SK-N-MC (cell line): ENCODE data around the gene KPNA2.
"Not testable (repeated sequence)": the region's sequence is repeated elsewhere in the genome, so short reads cannot be mapped to it uniquely, and the experiment has no call there.

ENCODE experiments used
- EZH2 ChIP-seq: fragments of 200-600 bp; sonication (generic); IDR thresholded peaks from one replicate; pipeline ENCODE4 v1.6.1; 2017; ENCODE audit warnings: antibody characterized with exemption
- FOXP2 ChIP-seq: optimal IDR thresholded peaks from 2 replicates; pipeline ENCODE3; 2011; ENCODE audit warnings: mild to moderate bottlenecking, moderate library complexity; ENCODE audit not compliant: insufficient read depth; ENCODE audit errors: extremely low read length, control extremely low read depth
- POLR2AphosphoS5 ChIP-seq: IDR thresholded peaks from 2 replicates; pipeline ENCODE4 v1.6.1; 2012; ENCODE audit warnings: mild to moderate bottlenecking, low read depth, low read length, borderline replicate concordance

DNA sequence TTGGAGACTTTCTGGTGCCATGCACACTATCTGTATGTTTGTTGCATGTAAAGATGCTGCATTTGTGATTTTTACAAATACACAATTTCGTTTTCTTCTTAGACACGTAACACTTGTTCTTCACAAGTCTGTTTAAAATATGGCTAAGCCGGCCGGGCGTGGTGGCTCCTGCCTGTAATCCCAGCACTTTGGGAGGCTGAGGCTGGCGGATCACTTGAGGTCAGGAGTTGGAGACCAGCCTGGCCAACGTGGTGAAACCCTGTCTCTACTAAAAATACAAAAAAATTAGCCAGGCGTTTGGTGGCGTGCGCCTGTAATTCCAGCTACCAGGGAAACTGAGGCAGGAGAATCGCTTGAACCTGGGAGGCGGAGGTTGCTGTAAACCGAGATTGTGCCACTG is 14.7 kb upstream of the KPNA2 start:
- not testable (repeated sequence) for TF ChIP-seq EZH2, POLR2AphosphoS5, FOXP2
